K562 (cell line): ENCODE data around the gene MYLK3. TPM values are rescaled to one million over a fixed set of nuclear protein-coding genes. Genes with fewer than 3 reads are reported as not detected.
A peak's percentile ranks its signal among the peaks of the same experiment; 100 is the strongest.

Experiments used
- CSDE1 ChIP-seq, 2 experiments: fragments of 450-650 bp; IDR thresholded peaks; 2 replicates each; pipeline ENCODE4 v1.6.1; 2016; ENCODE audit warnings: mild to moderate bottlenecking in 1 of 2
- ESRRA ChIP-seq: fragments of 450-650 bp; IDR thresholded peaks from 2 replicates; pipeline ENCODE4 v1.6.1; 2014; ENCODE audit warnings: low read depth, mild to moderate bottlenecking, moderate library complexity, borderline replicate concordance
- FOXK1 ChIP-seq: sonication (generic); formaldehyde crosslinking; IDR thresholded peaks from 2 replicates; pipeline ENCODE4 v1.8.0; 2022; ENCODE audit warnings: missing genetic modification reagents, mild to moderate bottlenecking, borderline replicate concordance
- HDAC1 ChIP-seq, 2 experiments: fragments of 450-650 bp; IDR thresholded peaks; 2 replicates each; pipeline ENCODE4 v1.6.1; 2016 to 2017; ENCODE audit warnings: inconsistent platforms in 1 of 2, mild to moderate bottlenecking in 1 of 2, moderate library complexity in 1 of 2
- PHF21A ChIP-seq: fragments of 450-650 bp; IDR thresholded peaks from 2 replicates; pipeline ENCODE4 v1.6.1; 2017; ENCODE audit warnings: low read depth, borderline replicate concordance
- POLR2G ChIP-seq: fragments of 200-400 bp; formaldehyde crosslinking; IDR thresholded peaks from 2 replicates; pipeline ENCODE4 v1.6.1; 2017; ENCODE audit warnings: low read depth, mild to moderate bottlenecking, antibody characterized with exemption, low read length, moderate library complexity
- SMARCA4 ChIP-seq: fragments of 450-650 bp; IDR thresholded peaks from 2 replicates; pipeline ENCODE4 v1.6.1; 2016
- polyA plus RNA-seq, 8 experiments: library from polyadenylated mRNA; depleted of rRNA in 4 of 8; stranded (reverse) in 5 of 8; unstranded in 3 of 8; fragments of >200 nt; fragmentation: Nextera tagmentation in 2 of 8; fragmentation: Illumina TruSeq in 1 of 8; extraction: Ambion mirVana in 2 of 8; extraction: Trizol in 1 of 8; gene quantifications; 2 replicates each; pipeline versions ENCODE4 v1.2.1 to v1.2.3, GENCODE V29; 2011 to 2014; ENCODE audit warnings: inconsistent platforms in 1 of 8, missing spikeins in 1 of 8
- total RNA-seq, 7 experiments: library from RNA; depleted of rRNA in 6 of 7; stranded (reverse); fragments of >200 nt in 6 of 7; fragmentation: Illumina TruSeq in 2 of 7; extraction: Trizol in 2 of 7; gene quantifications; 2 replicates each; pipeline versions ENCODE4 v1.2.1 to v1.2.3, GENCODE V29; 2011 to 2021; ENCODE audit warnings: low replicate concordance in 1 of 7
- TF ChIP-seq, protein P1 (sequence below), 2 experiments: fragments of 450-650 bp; conservative IDR thresholded peaks; 2 replicates each; pipeline ENCODE4 v1.6.1; 2017; ENCODE audit warnings: mild to moderate bottlenecking in 2 of 2, moderate library complexity in 2 of 2
- TF ChIP-seq, protein P2 (sequence below): sonication (generic); formaldehyde crosslinking; IDR thresholded peaks from 2 replicates; pipeline ENCODE4 v1.8.0; 2022; ENCODE audit warnings: mild to moderate bottlenecking, missing genetic modification reagents
- TF ChIP-seq, protein P3 (sequence below), 2 experiments: fragments of 450-650 bp; formaldehyde crosslinking in 1 of 2; IDR thresholded peaks; 2 replicates each; pipeline versions ENCODE4 v1.4.0 to v1.6.1; 2014 to 2020; ENCODE audit warnings: mild to moderate bottlenecking in 2 of 2, borderline replicate concordance in 1 of 2, low read depth in 1 of 2
- TF ChIP-seq, protein P4 (sequence below): fragments of 450-650 bp; IDR thresholded peaks from 2 replicates; pipeline ENCODE4 v1.6.1; 2016
- TF ChIP-seq, protein P5 (sequence below): fragments of 450-650 bp; formaldehyde crosslinking; IDR thresholded peaks from 2 replicates; pipeline ENCODE4 v1.4.0; 2020; ENCODE audit warnings: mild to moderate bottlenecking, moderate library complexity

Gene MYLK3
- total and polyA plus RNA-seq, 9 of the 15 experiments (the other 6 are each of a cell fraction or from before 2014, with no cell fraction given) = 0.69 to 10.7 (median 4.7) TPM

DNA sequence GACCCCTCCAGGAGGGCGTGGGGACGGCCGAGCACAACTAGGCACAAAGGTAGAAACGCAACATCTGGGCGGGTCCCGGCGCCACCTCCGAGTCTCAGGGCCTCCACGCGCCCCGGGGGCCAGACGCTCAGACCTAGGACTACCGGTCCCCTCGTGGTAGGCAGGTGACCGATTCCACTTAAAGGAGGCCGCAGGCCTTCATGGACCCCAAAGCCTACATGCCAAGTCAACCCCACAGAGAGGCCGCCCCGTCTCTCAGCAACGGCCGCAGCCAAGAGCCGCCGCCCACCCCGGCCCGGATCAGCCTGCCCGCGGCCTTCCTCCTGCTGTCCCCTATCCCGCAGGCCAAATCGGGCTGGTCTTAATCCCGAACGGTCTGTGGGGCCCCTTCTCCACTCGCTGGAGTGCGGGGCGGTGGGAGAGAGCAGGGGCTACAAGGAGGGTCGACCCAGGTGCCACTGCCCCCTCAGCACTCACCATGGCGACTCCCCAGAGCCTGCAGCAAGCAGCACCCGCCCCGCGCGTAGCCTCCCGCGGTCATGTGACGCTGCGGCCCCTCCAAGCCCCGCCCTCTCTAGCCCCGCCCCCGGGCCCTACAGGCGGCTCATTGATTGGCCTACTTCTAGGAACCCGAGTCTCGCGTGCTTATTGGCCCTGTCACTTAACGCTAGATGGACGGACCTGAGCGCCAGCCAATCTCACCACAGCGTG, 59.3 kb downstream of the MYLK3 start, which contains the start of gene VPS35 (continued):
- TF ChIP-seq, protein P1, sequence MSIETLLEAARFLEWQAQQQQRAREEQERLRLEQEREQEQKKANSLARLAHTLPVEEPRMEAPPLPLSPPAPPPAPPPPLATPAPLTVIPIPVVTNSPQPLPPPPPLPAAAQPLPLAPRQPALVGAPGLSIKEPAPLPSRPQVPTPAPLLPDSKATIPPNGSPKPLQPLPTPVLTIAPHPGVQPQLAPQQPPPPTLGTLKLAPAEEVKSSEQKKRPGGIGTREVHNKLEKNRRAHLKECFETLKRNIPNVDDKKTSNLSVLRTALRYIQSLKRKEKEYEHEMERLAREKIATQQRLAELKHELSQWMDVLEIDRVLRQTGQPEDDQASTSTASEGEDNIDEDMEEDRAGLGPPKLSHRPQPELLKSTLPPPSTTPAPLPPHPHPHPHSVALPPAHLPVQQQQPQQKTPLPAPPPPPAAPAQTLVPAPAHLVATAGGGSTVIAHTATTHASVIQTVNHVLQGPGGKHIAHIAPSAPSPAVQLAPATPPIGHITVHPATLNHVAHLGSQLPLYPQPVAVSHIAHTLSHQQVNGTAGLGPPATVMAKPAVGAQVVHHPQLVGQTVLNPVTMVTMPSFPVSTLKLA (conservative IDR thresholded peaks at IDR 0.05) = peak; percentile 84 to 88
- peak; percentile 36; the same call in 1 of the 2 replicates for TF ChIP-seq POLR2G
- TF ChIP-seq ESRRA = 0 out of 2 replicates have a peak, but pooled peaks have one; percentile 1
- peak; percentile 90 for TF ChIP-seq PHF21A
- TF ChIP-seq, protein P2, sequence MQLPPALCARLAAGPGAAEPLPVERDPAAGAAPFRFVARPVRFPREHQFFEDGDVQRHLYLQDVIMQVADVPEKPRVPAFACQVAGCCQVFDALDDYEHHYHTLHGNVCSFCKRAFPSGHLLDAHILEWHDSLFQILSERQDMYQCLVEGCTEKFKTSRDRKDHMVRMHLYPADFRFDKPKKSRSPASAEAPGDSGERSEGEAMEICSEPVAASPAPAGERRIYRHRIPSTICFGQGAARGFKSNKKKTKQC (CRISPR knock-in tag) = no peak
- TF ChIP-seq, protein P3, sequence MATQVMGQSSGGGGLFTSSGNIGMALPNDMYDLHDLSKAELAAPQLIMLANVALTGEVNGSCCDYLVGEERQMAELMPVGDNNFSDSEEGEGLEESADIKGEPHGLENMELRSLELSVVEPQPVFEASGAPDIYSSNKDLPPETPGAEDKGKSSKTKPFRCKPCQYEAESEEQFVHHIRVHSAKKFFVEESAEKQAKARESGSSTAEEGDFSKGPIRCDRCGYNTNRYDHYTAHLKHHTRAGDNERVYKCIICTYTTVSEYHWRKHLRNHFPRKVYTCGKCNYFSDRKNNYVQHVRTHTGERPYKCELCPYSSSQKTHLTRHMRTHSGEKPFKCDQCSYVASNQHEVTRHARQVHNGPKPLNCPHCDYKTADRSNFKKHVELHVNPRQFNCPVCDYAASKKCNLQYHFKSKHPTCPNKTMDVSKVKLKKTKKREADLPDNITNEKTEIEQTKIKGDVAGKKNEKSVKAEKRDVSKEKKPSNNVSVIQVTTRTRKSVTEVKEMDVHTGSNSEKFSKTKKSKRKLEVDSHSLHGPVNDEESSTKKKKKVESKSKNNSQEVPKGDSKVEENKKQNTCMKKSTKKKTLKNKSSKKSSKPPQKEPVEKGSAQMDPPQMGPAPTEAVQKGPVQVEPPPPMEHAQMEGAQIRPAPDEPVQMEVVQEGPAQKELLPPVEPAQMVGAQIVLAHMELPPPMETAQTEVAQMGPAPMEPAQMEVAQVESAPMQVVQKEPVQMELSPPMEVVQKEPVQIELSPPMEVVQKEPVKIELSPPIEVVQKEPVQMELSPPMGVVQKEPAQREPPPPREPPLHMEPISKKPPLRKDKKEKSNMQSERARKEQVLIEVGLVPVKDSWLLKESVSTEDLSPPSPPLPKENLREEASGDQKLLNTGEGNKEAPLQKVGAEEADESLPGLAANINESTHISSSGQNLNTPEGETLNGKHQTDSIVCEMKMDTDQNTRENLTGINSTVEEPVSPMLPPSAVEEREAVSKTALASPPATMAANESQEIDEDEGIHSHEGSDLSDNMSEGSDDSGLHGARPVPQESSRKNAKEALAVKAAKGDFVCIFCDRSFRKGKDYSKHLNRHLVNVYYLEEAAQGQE (IDR thresholded peaks at IDR 0.05; ENCODE audit: borderline replicate concordance) = peak; percentile 61
- TF ChIP-seq, protein P3 (CRISPR knock-in tag; IDR thresholded peaks at IDR 0.05; ENCODE audit: low read depth) = no peak; the same call in 1 of the 2 replicates
- TF ChIP-seq CSDE1 (IDR thresholded peaks at IDR 0.05) = no peak
- TF ChIP-seq FOXK1 (CRISPR knock-in tag) = peak; percentile 59; the same call in 1 of the 2 replicates
- TF ChIP-seq HDAC1 (IDR thresholded peaks at IDR 0.05) = peak in 1 of 2 experiments; percentile 92; a peak in 2 of 4 replicates
- 0 out of 2 replicates have a peak, but pooled peaks have one; percentile 9 for TF ChIP-seq SMARCA4
- TF ChIP-seq, protein P4, sequence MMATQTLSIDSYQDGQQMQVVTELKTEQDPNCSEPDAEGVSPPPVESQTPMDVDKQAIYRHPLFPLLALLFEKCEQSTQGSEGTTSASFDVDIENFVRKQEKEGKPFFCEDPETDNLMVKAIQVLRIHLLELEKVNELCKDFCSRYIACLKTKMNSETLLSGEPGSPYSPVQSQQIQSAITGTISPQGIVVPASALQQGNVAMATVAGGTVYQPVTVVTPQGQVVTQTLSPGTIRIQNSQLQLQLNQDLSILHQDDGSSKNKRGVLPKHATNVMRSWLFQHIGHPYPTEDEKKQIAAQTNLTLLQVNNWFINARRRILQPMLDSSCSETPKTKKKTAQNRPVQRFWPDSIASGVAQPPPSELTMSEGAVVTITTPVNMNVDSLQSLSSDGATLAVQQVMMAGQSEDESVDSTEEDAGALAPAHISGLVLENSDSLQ = peak; percentile 99
- TF ChIP-seq, protein P5, sequence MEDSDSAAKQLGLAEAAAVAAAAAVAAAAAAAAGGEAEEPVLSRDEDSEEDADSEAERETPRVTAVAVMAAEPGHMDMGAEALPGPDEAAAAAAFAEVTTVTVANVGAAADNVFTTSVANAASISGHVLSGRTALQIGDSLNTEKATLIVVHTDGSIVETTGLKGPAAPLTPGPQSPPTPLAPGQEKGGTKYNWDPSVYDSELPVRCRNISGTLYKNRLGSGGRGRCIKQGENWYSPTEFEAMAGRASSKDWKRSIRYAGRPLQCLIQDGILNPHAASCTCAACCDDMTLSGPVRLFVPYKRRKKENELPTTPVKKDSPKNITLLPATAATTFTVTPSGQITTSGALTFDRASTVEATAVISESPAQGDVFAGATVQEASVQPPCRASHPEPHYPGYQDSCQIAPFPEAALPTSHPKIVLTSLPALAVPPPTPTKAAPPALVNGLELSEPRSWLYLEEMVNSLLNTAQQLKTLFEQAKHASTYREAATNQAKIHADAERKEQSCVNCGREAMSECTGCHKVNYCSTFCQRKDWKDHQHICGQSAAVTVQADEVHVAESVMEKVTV (CRISPR knock-in tag) = peak; percentile 14; the same call in 1 of the 2 replicates
